K562 (cell line): Measurements from ENCODE around the gene JUNB. TPM values are rescaled to one million over a fixed set of nuclear protein-coding genes. Genes with fewer than 3 reads are reported as not detected.

Experiments used
- FUS ChIP-seq: fragments of 200-400 bp; formaldehyde crosslinking; optimal IDR thresholded peaks from 2 replicates; pipeline ENCODE3; 2017; ENCODE audit warnings: low read depth, low read length
- HIVEP1 ChIP-seq: fragments of 250-450 bp; sonication (Bioruptor Pico); IDR thresholded peaks from 2 replicates; pipeline ENCODE4 v1.4.0; 2020; ENCODE audit warnings: mild to moderate bottlenecking
- HNRNPH1 ChIP-seq: fragments of 200-400 bp; formaldehyde crosslinking; optimal IDR thresholded peaks from 2 replicates; pipeline ENCODE3; 2017; ENCODE audit warnings: low read depth, mild to moderate bottlenecking, low read length, moderate library complexity
- MXI1 ChIP-seq: IDR thresholded peaks from 2 replicates; pipeline ENCODE4 v1.6.1; 2011; ENCODE audit warnings: low read depth, mild to moderate bottlenecking, improper control_type of control experiment, low read length
- NCOA1 ChIP-seq: fragments of 450-650 bp; IDR thresholded peaks from 2 replicates; pipeline ENCODE4 v1.6.1; 2016; ENCODE audit warnings: low read depth
- NCOA6 ChIP-seq: fragments of 450-650 bp; IDR thresholded peaks from 2 replicates; pipeline ENCODE4 v1.6.1; 2017; ENCODE audit warnings: mild to moderate bottlenecking
- POLR2AphosphoS5 ChIP-seq: IDR thresholded peaks from 2 replicates; pipeline ENCODE4 v1.6.1; 2011; ENCODE audit warnings: mild to moderate bottlenecking, low read depth, low read length, moderate library complexity; ENCODE audit not compliant: control insufficient read depth, insufficient read depth
- PRPF4 ChIP-seq: fragments of 200-400 bp; formaldehyde crosslinking; IDR thresholded peaks from one replicate; pipeline ENCODE4 v1.6.1; 2017; ENCODE audit warnings: low read length, low read depth, mild to moderate bottlenecking; ENCODE audit not compliant: insufficient read depth, poor library complexity, severe bottlenecking
- TGIF2 ChIP-seq: sonication (generic); formaldehyde crosslinking; IDR thresholded peaks from 2 replicates; pipeline ENCODE4 v1.8.1; 2022; ENCODE audit warnings: mild to moderate bottlenecking, missing genetic modification reagents, moderate library complexity
- ZNF232 ChIP-seq: sonication (generic); formaldehyde crosslinking; IDR thresholded peaks from 2 replicates; pipeline ENCODE4 v1.8.0; 2022; ENCODE audit warnings: mild to moderate bottlenecking, missing genetic modification reagents
- ZNF347 ChIP-seq: fragments of 450-650 bp; formaldehyde crosslinking; IDR thresholded peaks from 2 replicates; pipeline ENCODE4 v1.4.0; 2020; ENCODE audit warnings: low read depth, mild to moderate bottlenecking, moderate library complexity
- polyA plus RNA-seq, 8 experiments: library from polyadenylated mRNA; depleted of rRNA in 4 of 8; stranded (reverse) in 5 of 8; unstranded in 3 of 8; fragments of >200 nt; fragmentation: Nextera tagmentation in 2 of 8; fragmentation: Illumina TruSeq in 1 of 8; extraction: Ambion mirVana in 2 of 8; extraction: Trizol in 1 of 8; gene quantifications; 2 replicates each; pipeline versions ENCODE4 v1.2.1 to v1.2.3, GENCODE V29; 2011 to 2014; ENCODE audit warnings: inconsistent platforms in 1 of 8, missing spikeins in 1 of 8
- total RNA-seq, 7 experiments: library from RNA; depleted of rRNA in 6 of 7; stranded (reverse); fragments of >200 nt in 6 of 7; fragmentation: Illumina TruSeq in 2 of 7; extraction: Trizol in 2 of 7; gene quantifications; 2 replicates each; pipeline versions ENCODE4 v1.2.1 to v1.2.3, GENCODE V29; 2011 to 2021; ENCODE audit warnings: low replicate concordance in 1 of 7
- TF ChIP-seq, protein P1 (sequence below): fragments of 200-600 bp; sonication (generic); IDR thresholded peaks from one replicate; pipeline ENCODE4 v1.6.1; 2012; ENCODE audit warnings: mild to moderate bottlenecking, low read depth, low read length, inconsistent platforms

Gene JUNB
- total and polyA plus RNA-seq, 9 of the 15 experiments (the other 6 are each of a cell fraction or from before 2014, with no cell fraction given), result 0.23 to 88.1 (median 13.1) TPM

DNA sequence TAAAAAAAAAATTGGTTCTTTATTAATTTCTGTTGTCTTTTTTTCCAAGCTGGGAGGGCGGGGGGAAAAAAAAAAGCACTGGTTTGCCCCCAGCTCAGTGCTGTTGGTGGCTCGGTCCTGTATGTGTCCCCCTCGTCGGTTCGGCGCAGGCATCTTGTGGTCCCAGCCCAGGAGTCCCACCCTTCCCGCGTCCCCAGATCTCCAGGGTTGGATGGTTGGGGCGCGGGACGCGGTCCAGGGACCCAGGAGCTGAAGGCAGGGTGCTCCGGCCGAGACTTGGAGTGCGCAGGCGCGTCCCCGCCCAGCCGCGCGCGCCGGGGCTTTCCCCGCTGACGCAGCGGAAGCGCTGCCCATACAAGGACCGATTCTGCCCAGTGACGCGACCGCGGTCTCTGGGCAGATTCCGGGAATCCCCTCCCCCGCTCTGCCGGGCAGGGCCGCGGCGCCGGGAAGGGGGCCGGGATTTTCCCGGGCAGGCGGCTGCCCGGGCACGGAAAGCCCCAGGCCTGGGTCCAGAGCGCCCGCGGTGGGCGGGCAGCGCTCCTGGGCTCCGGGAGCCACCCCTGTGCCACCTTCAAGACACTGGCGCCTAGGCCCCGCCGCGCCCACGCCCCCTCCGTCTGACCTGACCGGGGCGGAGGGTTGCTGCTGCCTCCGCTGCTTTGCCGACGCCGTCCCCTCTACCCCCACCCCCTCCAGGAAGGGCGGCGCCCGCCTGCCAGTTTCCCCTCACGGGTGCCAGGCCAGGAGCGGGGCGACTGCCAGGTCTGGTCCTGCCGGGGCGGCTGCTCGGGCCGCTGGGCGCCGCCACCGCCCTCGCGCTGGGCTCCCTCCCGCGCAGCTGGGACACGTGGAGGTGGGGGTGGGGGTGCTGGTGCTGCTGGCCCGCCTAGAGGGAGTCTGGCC is 2.3 kb downstream of the JUNB start (continued):
- TF ChIP-seq PRPF4 (peak; percentile 69), NCOA1 (no peak), ZNF232 (CRISPR knock-in tag) (no peak), ZNF347 (CRISPR knock-in tag) (no peak), HIVEP1 (CRISPR knock-in tag) (peak; percentile 99), FUS (peak; percentile 99), POLR2AphosphoS5 (peak; percentile 78), MXI1 (no peak), TGIF2 (CRISPR knock-in tag) (0 out of 2 replicates have a peak, but pooled peaks have one; percentile 20), NCOA6 (no peak), HNRNPH1 (no peak)
- TF ChIP-seq, protein P1, sequence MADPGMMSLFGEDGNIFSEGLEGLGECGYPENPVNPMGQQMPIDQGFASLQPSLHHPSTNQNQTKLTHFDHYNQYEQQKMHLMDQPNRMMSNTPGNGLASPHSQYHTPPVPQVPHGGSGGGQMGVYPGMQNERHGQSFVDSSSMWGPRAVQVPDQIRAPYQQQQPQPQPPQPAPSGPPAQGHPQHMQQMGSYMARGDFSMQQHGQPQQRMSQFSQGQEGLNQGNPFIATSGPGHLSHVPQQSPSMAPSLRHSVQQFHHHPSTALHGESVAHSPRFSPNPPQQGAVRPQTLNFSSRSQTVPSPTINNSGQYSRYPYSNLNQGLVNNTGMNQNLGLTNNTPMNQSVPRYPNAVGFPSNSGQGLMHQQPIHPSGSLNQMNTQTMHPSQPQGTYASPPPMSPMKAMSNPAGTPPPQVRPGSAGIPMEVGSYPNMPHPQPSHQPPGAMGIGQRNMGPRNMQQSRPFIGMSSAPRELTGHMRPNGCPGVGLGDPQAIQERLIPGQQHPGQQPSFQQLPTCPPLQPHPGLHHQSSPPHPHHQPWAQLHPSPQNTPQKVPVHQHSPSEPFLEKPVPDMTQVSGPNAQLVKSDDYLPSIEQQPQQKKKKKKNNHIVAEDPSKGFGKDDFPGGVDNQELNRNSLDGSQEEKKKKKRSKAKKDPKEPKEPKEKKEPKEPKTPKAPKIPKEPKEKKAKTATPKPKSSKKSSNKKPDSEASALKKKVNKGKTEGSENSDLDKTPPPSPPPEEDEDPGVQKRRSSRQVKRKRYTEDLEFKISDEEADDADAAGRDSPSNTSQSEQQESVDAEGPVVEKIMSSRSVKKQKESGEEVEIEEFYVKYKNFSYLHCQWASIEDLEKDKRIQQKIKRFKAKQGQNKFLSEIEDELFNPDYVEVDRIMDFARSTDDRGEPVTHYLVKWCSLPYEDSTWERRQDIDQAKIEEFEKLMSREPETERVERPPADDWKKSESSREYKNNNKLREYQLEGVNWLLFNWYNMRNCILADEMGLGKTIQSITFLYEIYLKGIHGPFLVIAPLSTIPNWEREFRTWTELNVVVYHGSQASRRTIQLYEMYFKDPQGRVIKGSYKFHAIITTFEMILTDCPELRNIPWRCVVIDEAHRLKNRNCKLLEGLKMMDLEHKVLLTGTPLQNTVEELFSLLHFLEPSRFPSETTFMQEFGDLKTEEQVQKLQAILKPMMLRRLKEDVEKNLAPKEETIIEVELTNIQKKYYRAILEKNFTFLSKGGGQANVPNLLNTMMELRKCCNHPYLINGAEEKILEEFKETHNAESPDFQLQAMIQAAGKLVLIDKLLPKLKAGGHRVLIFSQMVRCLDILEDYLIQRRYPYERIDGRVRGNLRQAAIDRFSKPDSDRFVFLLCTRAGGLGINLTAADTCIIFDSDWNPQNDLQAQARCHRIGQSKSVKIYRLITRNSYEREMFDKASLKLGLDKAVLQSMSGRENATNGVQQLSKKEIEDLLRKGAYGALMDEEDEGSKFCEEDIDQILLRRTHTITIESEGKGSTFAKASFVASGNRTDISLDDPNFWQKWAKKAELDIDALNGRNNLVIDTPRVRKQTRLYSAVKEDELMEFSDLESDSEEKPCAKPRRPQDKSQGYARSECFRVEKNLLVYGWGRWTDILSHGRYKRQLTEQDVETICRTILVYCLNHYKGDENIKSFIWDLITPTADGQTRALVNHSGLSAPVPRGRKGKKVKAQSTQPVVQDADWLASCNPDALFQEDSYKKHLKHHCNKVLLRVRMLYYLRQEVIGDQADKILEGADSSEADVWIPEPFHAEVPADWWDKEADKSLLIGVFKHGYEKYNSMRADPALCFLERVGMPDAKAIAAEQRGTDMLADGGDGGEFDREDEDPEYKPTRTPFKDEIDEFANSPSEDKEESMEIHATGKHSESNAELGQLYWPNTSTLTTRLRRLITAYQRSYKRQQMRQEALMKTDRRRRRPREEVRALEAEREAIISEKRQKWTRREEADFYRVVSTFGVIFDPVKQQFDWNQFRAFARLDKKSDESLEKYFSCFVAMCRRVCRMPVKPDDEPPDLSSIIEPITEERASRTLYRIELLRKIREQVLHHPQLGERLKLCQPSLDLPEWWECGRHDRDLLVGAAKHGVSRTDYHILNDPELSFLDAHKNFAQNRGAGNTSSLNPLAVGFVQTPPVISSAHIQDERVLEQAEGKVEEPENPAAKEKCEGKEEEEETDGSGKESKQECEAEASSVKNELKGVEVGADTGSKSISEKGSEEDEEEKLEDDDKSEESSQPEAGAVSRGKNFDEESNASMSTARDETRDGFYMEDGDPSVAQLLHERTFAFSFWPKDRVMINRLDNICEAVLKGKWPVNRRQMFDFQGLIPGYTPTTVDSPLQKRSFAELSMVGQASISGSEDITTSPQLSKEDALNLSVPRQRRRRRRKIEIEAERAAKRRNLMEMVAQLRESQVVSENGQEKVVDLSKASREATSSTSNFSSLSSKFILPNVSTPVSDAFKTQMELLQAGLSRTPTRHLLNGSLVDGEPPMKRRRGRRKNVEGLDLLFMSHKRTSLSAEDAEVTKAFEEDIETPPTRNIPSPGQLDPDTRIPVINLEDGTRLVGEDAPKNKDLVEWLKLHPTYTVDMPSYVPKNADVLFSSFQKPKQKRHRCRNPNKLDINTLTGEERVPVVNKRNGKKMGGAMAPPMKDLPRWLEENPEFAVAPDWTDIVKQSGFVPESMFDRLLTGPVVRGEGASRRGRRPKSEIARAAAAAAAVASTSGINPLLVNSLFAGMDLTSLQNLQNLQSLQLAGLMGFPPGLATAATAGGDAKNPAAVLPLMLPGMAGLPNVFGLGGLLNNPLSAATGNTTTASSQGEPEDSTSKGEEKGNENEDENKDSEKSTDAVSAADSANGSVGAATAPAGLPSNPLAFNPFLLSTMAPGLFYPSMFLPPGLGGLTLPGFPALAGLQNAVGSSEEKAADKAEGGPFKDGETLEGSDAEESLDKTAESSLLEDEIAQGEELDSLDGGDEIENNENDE, result peak; percentile 54
